IMR-90 (cell line): ENCODE measurements around the gene BCL2L2. TPM values are rescaled to one million over a fixed set of nuclear protein-coding genes. Genes with fewer than 3 reads are reported as not detected.

Source experiments
- ATAC-seq: fragments of 200-7000 bp; cut with Tn5 transposase; 2 replicates; pipeline ENCODE4 v1.9.1; 2020; ENCODE audit warnings: low read depth, mild to moderate bottlenecking, moderate library complexity
- BruUV-seq: library from RNA; stranded (reverse); fragments of 400-500 nt; replicated peaks from 2 replicates; lab custom pipeline; 2021; lab: Mats Ljungman, UMichigan
- CTCF ChIA-PET: fragments of 300-600 bp; formaldehyde crosslinking; extraction: SDS; loops from one replicate; lab custom pipeline; 2021; ENCODE audit warnings: antibody characterized with exemption; lab: Yijun Ruan, JAX
- POLR2A ChIA-PET: fragments of 300-600 bp; sonication (Branson Sonifier 250); formaldehyde crosslinking; loops from one replicate; lab custom pipeline; 2022; ENCODE audit warnings: antibody characterized with exemption; ENCODE audit not compliant: unreplicated experiment; lab: Charles Lee
- DNase-seq: peaks from one replicate; pipeline ENCODE4 v3.0.0; 2013
- H2AFZ ChIP-seq: replicated peaks from 2 replicates; pipeline ENCODE3; 2013; ENCODE audit warnings: low read length, mild to moderate bottlenecking; ENCODE audit not compliant: poor library complexity
- H2AK5ac ChIP-seq: 2 replicates; pipeline ENCODE4 v1.6.1; 2013; ENCODE audit warnings: low read depth, low read length, inconsistent platforms
- H2AK9ac ChIP-seq: replicated peaks from 2 replicates; pipeline ENCODE3; 2013; ENCODE audit warnings: mild to moderate bottlenecking, low read depth, low read length, moderate library complexity; ENCODE audit not compliant: poor library complexity
- H2BK120ac ChIP-seq: 2 replicates; pipeline ENCODE4 v1.6.1; 2013; ENCODE audit warnings: low read depth, low read length, inconsistent platforms
- H2BK15ac ChIP-seq: 3 replicates; pipeline ENCODE4 v1.6.1; 2013; ENCODE audit warnings: low read depth, low read length, inconsistent platforms
- H2BK20ac ChIP-seq: 2 replicates; pipeline ENCODE4 v1.6.1; 2013; ENCODE audit warnings: low read depth, mild to moderate bottlenecking, inconsistent platforms, low read length, moderate library complexity
- H2BK5ac ChIP-seq: 2 replicates; pipeline ENCODE4 v1.6.1; 2013; ENCODE audit warnings: mild to moderate bottlenecking, low read depth, low read length, inconsistent platforms; ENCODE audit not compliant: poor library complexity, severe bottlenecking
- H3K14ac ChIP-seq: replicated peaks from 2 replicates; pipeline ENCODE4 v1.6.1; 2013; ENCODE audit warnings: low read depth, low read length, inconsistent platforms
- H3K18ac ChIP-seq: 2 replicates; pipeline ENCODE4 v1.6.1; 2013; ENCODE audit warnings: low read depth, low read length, control low read depth
- H3K23ac ChIP-seq: 2 replicates; pipeline ENCODE4 v1.6.1; 2013; ENCODE audit warnings: low read depth, low read length, inconsistent platforms
- H3K27ac ChIP-seq: 2 replicates; pipeline ENCODE4 v1.5.1; 2013; ENCODE audit warnings: mild to moderate bottlenecking, control low read depth, low read length; ENCODE audit not compliant: insufficient read depth
- H3K27me3 ChIP-seq: 2 replicates; pipeline ENCODE4 v1.6.1; 2013; ENCODE audit warnings: low read length; ENCODE audit not compliant: control insufficient read depth, insufficient read depth
- H3K36me3 ChIP-seq: 2 replicates; pipeline ENCODE4 v1.6.1; 2013; ENCODE audit warnings: low read length, mixed read lengths; ENCODE audit not compliant: control insufficient read depth, insufficient read depth
- H3K4ac ChIP-seq: 2 replicates; pipeline ENCODE4 v1.6.1; 2013; ENCODE audit warnings: low read depth, low read length, inconsistent platforms
- H3K4me1 ChIP-seq: 2 replicates; pipeline ENCODE4 v1.6.1; 2013; ENCODE audit warnings: low read length, mixed read lengths; ENCODE audit not compliant: control insufficient read depth, insufficient read depth
- H3K4me2 ChIP-seq: 2 replicates; pipeline ENCODE4 v1.6.1; 2013; ENCODE audit warnings: low read depth, mild to moderate bottlenecking, control low read depth, low read length, moderate library complexity
- H3K4me3 ChIP-seq: 2 replicates; pipeline ENCODE4 v1.5.1; 2013; ENCODE audit warnings: low read depth, mild to moderate bottlenecking, control low read depth, low read length, moderate library complexity; ENCODE audit not compliant: insufficient read depth
- H3K56ac ChIP-seq: 2 replicates; pipeline ENCODE4 v1.6.1; 2013; ENCODE audit warnings: low read length, inconsistent platforms; ENCODE audit not compliant: insufficient read depth; ENCODE audit errors: extremely low read depth
- H3K79me1 ChIP-seq, 2 experiments: 2 replicates each; pipeline ENCODE4 v1.6.1; 2013; ENCODE audit warnings: low read length in 2 of 2, inconsistent platforms in 1 of 2, low read depth in 1 of 2
- H3K9ac ChIP-seq: 2 replicates; pipeline ENCODE4 v1.6.1; 2013; ENCODE audit warnings: low read depth, low read length, control low read depth
- H3K9me1 ChIP-seq: 2 replicates; pipeline ENCODE4 v1.6.1; 2013; ENCODE audit warnings: low read length, inconsistent platforms; ENCODE audit not compliant: insufficient read depth
- H3K9me3 ChIP-seq: 2 replicates; pipeline ENCODE4 v1.6.1; 2013; ENCODE audit warnings: low read length; ENCODE audit not compliant: control insufficient read depth, insufficient read depth
- H4K20me1 ChIP-seq: 2 replicates; pipeline ENCODE4 v1.6.1; 2013; ENCODE audit warnings: low read length, inconsistent platforms; ENCODE audit not compliant: insufficient read depth
- H4K5ac ChIP-seq: 2 replicates; pipeline ENCODE4 v1.6.1; 2013; ENCODE audit warnings: mild to moderate bottlenecking, low read depth, low read length, control low read depth
- H4K8ac ChIP-seq, 2 experiments: 2 replicates each; pipeline ENCODE4 v1.6.1; 2013; ENCODE audit warnings: low read depth in 2 of 2, low read length in 2 of 2, control low read depth in 1 of 2, inconsistent platforms in 1 of 2
- H4K91ac ChIP-seq: 2 replicates; pipeline ENCODE4 v1.6.1; 2013; ENCODE audit warnings: low read depth, low read length, inconsistent platforms; ENCODE audit not compliant: insufficient read depth
- BHLHE40 ChIP-seq: fragments of 150-350 bp; IDR thresholded peaks from 2 replicates; pipeline ENCODE4 v1.6.1; 2016; ENCODE audit warnings: mild to moderate bottlenecking, low read depth, low read length
- CEBPB ChIP-seq: IDR thresholded peaks from 2 replicates; pipeline ENCODE4 v1.6.1; 2012; ENCODE audit warnings: low read depth, low read length, improper control_type of control experiment
- CHD1 ChIP-seq: IDR thresholded peaks from 2 replicates; pipeline ENCODE4 v1.6.1; 2012; ENCODE audit warnings: low read depth, low read length, improper control_type of control experiment
- ELK1 ChIP-seq: fragments of 150-350 bp; IDR thresholded peaks from 2 replicates; pipeline ENCODE4 v1.6.1; 2016; ENCODE audit warnings: low read depth, mild to moderate bottlenecking, low read length, moderate library complexity, borderline replicate concordance
- FOS ChIP-seq: fragments of 150-350 bp; IDR thresholded peaks from 2 replicates; pipeline ENCODE4 v1.6.1; 2016; ENCODE audit warnings: low read depth, low read length
- MAFK ChIP-seq: IDR thresholded peaks from 2 replicates; pipeline ENCODE4 v1.6.1; 2012; ENCODE audit warnings: low read depth, low read length, improper control_type of control experiment
- MXI1 ChIP-seq: IDR thresholded peaks from 2 replicates; pipeline ENCODE4 v1.6.1; 2012; ENCODE audit warnings: low read depth, mild to moderate bottlenecking, low read length, moderate library complexity, borderline replicate concordance
- NFE2L2 ChIP-seq: fragments of 150-350 bp; IDR thresholded peaks from 2 replicates; pipeline ENCODE4 v1.6.1; 2016; ENCODE audit warnings: low read depth, mild to moderate bottlenecking, low read length
- RAD21 ChIP-seq: IDR thresholded peaks from 2 replicates; pipeline ENCODE4 v1.6.1; 2012; ENCODE audit warnings: low read length, improper control_type of control experiment
- RCOR1 ChIP-seq: IDR thresholded peaks from 2 replicates; pipeline ENCODE4 v1.6.1; 2012; ENCODE audit warnings: mild to moderate bottlenecking, low read length, improper control_type of control experiment; ENCODE audit not compliant: insufficient replicate concordance
- RFX5 ChIP-seq: IDR thresholded peaks from 2 replicates; pipeline ENCODE4 v1.8.0; 2012; ENCODE audit warnings: low read depth, mild to moderate bottlenecking, low read length, moderate library complexity
- SMC3 ChIP-seq: fragments of 150-350 bp; IDR thresholded peaks from 2 replicates; pipeline ENCODE4 v1.6.1; 2016; ENCODE audit warnings: low read depth, mild to moderate bottlenecking, antibody characterized with exemption, low read length, moderate library complexity
- WGBS, 2 experiments: methylation state at CpG; one replicate each; pipeline versions ENCODE4 v1.1.5 to v1.1.7; 2013; ENCODE audit warnings: missing lambda C conversion rate in 2 of 2; ENCODE audit not compliant: insufficient read length in 1 of 2; ENCODE audit errors: extremely low coverage in 2 of 2; 5-methylcytosine and 5-hydroxymethylcytosine counted together
- dilution Hi-C: fragments of 300-500 bp; cut with HindIII; formaldehyde crosslinking; loops from one replicate; pipeline ENCODE4 v1.14.3; 2018; ENCODE audit warnings: low sequenced_read_pairs; ENCODE audit not compliant: unreplicated experiment
- in situ Hi-C: fragments of 300-500 bp; cut with MboI; formaldehyde crosslinking; loops from 3 replicates; pipeline ENCODE4 v1.14.3; 2019; ENCODE audit warnings: low sequenced_read_pairs, inconsistent platforms, mixed read lengths
- intact Hi-C: fragments of 100-400 bp; cut with micrococcal nuclease; formaldehyde crosslinking; loops from 2 replicates; pipeline ENCODE4 v1.10.0; 2022
- polyA plus RNA-seq, 3 experiments: library from polyadenylated mRNA; depleted of rRNA; stranded (reverse); fragments of >200 nt; gene quantifications; 2 replicates each; pipeline ENCODE4 v1.2.3, GENCODE V29; 2012; ENCODE audit warnings: low replicate concordance in 1 of 3
- total RNA-seq: library from RNA; depleted of rRNA; stranded (reverse); fragments of >200 nt; gene quantifications from 2 replicates; pipeline ENCODE4 v1.2.3, GENCODE V29; 2012
- TF ChIP-seq, protein P1 (sequence below): conservative IDR thresholded peaks from 2 replicates; pipeline ENCODE4 v1.5.1; 2012; ENCODE audit warnings: mild to moderate bottlenecking, low read depth, low read length, improper control_type of control experiment

BCL2L2 gene
- total and polyA plus RNA-seq, 2 of the 4 experiments (the other 2 are of a cell fraction) = 14.5 to 40.9 TPM

DNA sequence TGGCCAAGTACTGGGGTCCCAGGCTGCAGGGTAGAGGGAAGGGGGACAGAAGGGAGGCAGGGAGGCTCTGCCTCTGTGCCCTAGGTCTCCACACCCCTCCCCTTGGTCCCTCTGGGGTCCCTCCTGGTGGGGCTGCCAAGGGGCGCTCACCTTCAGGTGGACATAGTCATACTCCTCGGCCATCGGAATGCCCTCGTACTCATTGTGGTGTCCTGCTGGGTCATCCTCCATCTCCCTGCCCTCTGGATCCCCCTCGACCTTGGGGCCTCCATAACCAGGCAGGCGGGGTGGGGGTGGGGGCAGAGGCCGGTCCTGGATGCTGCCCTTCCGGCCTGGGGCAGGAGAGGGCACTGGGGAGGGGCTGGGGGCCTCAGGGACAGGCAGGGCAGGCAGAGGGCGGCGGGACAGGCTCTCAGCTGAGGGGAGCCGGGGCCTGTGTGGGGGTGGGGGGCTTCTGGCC lies 52.6 kb downstream of the BCL2L2 start:
- ATAC-seq (no peak), DNase-seq (no peak)
- H4K91ac ChIP-seq = no peak overlapping the region
- no peak overlapping the region for H4K5ac ChIP-seq
- H3K79me1 ChIP-seq = peaks cover 9 to 30% of the 10 kb centered on the region in 2 experiments; a peak in 3 of 4 replicates
- no peak overlapping the region for H2AK9ac ChIP-seq
- H2AFZ ChIP-seq = no peak overlapping the region
- no peak overlapping the region for H3K56ac ChIP-seq
- H4K20me1 ChIP-seq = peaks cover 12% of the 10 kb centered on the region; the same call in 1 of the 2 replicates
- no peak overlapping the region for H2BK5ac ChIP-seq
- H3K9ac ChIP-seq = no peak overlapping the region
- H3K4me2 ChIP-seq = no peak overlapping the region
- no peak overlapping the region for H2BK120ac ChIP-seq
- H3K23ac ChIP-seq = no peak overlapping the region
- no peak overlapping the region for H4K8ac ChIP-seq
- H3K9me3 ChIP-seq = no peaks in the 10 kb centered on the region
- H3K4me3 ChIP-seq = no peak overlapping the region
- dilution Hi-C loops (no loop called here), in situ Hi-C loops (no loop called here), intact Hi-C loops (no loop called here)
- H2BK15ac ChIP-seq = no peak overlapping the region
- CTCF ChIA-PET = no interaction called here
- H3K4ac ChIP-seq = no peak overlapping the region
- H3K27me3 ChIP-seq = no peaks in the 10 kb centered on the region
- peaks cover 4% of the 10 kb centered on the region for H3K4me1 ChIP-seq
- POLR2A ChIA-PET = no interaction called here
- no peak overlapping the region for H3K18ac ChIP-seq
- no peak for TF ChIP-seq SMC3
- TF ChIP-seq CEBPB = no peak
- no peak for TF ChIP-seq NFE2L2
- no peak for TF ChIP-seq MXI1
- no peak for TF ChIP-seq ELK1
- no peak for TF ChIP-seq FOS
- TF ChIP-seq, protein P1, sequence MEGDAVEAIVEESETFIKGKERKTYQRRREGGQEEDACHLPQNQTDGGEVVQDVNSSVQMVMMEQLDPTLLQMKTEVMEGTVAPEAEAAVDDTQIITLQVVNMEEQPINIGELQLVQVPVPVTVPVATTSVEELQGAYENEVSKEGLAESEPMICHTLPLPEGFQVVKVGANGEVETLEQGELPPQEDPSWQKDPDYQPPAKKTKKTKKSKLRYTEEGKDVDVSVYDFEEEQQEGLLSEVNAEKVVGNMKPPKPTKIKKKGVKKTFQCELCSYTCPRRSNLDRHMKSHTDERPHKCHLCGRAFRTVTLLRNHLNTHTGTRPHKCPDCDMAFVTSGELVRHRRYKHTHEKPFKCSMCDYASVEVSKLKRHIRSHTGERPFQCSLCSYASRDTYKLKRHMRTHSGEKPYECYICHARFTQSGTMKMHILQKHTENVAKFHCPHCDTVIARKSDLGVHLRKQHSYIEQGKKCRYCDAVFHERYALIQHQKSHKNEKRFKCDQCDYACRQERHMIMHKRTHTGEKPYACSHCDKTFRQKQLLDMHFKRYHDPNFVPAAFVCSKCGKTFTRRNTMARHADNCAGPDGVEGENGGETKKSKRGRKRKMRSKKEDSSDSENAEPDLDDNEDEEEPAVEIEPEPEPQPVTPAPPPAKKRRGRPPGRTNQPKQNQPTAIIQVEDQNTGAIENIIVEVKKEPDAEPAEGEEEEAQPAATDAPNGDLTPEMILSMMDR = no peak
- no peak for TF ChIP-seq MAFK
- TF ChIP-seq RCOR1 = no peak
- TF ChIP-seq BHLHE40 = no peak
- no peak for TF ChIP-seq CHD1
- no peak for TF ChIP-seq RAD21
- no peak for TF ChIP-seq RFX5
- BruUV-seq = no TSS peak
- peaks cover 11% of the 10 kb centered on the region; the same call in 1 of the 2 replicates for H3K9me1 ChIP-seq
- H2AK5ac ChIP-seq = no peak overlapping the region
- no peak overlapping the region for H3K14ac ChIP-seq
- WGBS, 2 experiments = 100% methylated on average over 1 of the region's 11 CpGs; no CpG with 5 or more reads in 1 of the 2 experiments
- H3K27ac ChIP-seq = no peak overlapping the region
- H3K36me3 ChIP-seq = peaks cover 36% of the 10 kb centered on the region
- no peak overlapping the region for H2BK20ac ChIP-seq
